Ascending aorta (tissue), 2 donors: ENCODE data around the gene PLCE1. TPM values are rescaled to one million over a fixed set of nuclear protein-coding genes. Genes with fewer than 3 reads are reported as not detected.
A peak's percentile ranks its signal among the peaks of the same experiment; 100 is the strongest.

Source experiments
- DNase-seq, 2 donors: peaks; one replicate each; pipeline ENCODE4 v3.0.0-alpha.2; 2019; ENCODE audit warnings: low spot score in 2 of 2
- H3K27ac ChIP-seq, 2 donors: fragments of 200-600 bp; sonication (generic); one replicate each; pipeline ENCODE4 v1.5.1; 2016 to 2017; ENCODE audit warnings: mild to moderate bottlenecking in 1 of 2
- H3K27me3 ChIP-seq: fragments of 200-600 bp; sonication (generic); one replicate; pipeline ENCODE4 v1.5.1; 2017
- H3K36me3 ChIP-seq, 2 donors: fragments of 200-600 bp; sonication (generic); one replicate each; pipeline ENCODE4 v1.5.1; 2016
- H3K4me1 ChIP-seq, 2 donors: fragments of 200-600 bp; sonication (generic); one replicate each; pipeline ENCODE4 v1.5.1; 2016 to 2017; ENCODE audit warnings: mild to moderate bottlenecking in 1 of 2
- H3K4me3 ChIP-seq, 2 donors: fragments of 200-600 bp; sonication (generic); one replicate each; pipeline ENCODE4 v1.5.1; 2016 to 2017; ENCODE audit warnings: mild to moderate bottlenecking in 1 of 2
- H3K9me3 ChIP-seq, 2 donors: fragments of 200-600 bp; sonication (generic); one replicate each; pipeline ENCODE4 v1.5.1; 2016
- CTCF ChIP-seq, 3 experiments: fragments of 200-600 bp in 2 of 3; fragments of 450-650 bp in 1 of 3; sonication (generic) in 2 of 3; IDR thresholded peaks; one replicate each; pipeline ENCODE4 v1.5.1; 2016 to 2019; ENCODE audit warnings: antibody characterized with exemption in 3 of 3, mild to moderate bottlenecking in 1 of 3, moderate library complexity in 1 of 3
- intact Hi-C: fragments of 100-400 bp; cut with DNase I; formaldehyde crosslinking; loops from one replicate; pipeline ENCODE4 v1.15.1; 2023
- total RNA-seq: library from RNA; depleted of rRNA; stranded (reverse); fragments of >200 nt; gene quantifications from one replicate; pipeline ENCODE4 v1.1.0, GENCODE V29; 2016

Gene PLCE1
- total RNA-seq: 3.8 TPM

GRCh38 chr10:93993782-93994437 lies at the start of gene PLCE1:
Gene PLCE1, plus strand, starts transcription at chr10:93993931. Its CDS starts 37,116 bp downstream, at chr10:94031047.
- Histone ChIP-seq H3K27me3 (no peaks in the 10 kb centered on the region), H3K36me3 (no peaks in the 10 kb centered on the region), H3K4me3 (peak within 1 kb of the TSS; percentile 56 to 78), H3K4me1 (peaks cover 0 to 20% of the 10 kb centered on the region in 2 donors), H3K27ac (peak within 1 kb of the TSS; percentile 62 to 76), H3K9me3 (no peaks in the 10 kb centered on the region)
- peak in 1 of 2 donors; percentile 78 for DNase-seq
- TF ChIP-seq CTCF (IDR thresholded peaks at IDR 0.05): no peak
- intact Hi-C loops: loop anchor here (1.0 to 10.0 kb wide), 5 partner anchors 151 to 408 kb away; partner anchors contain the start of genes FRA10AC1 and TBC1D12

GRCh38 chr10:93945819-93946218 lies 47.9 kb upstream of the PLCE1 start:
- DNase-seq: no peak
- H3K36me3 ChIP-seq: no peaks in the 10 kb centered on the region
- no peaks in the 10 kb centered on the region for H3K27me3 ChIP-seq
- no peak overlapping the region for H3K27ac ChIP-seq
- H3K4me3 ChIP-seq: no peak overlapping the region
- H3K4me1 ChIP-seq: peaks cover 0 to 4% of the 10 kb centered on the region in 2 donors
- intact Hi-C loops: no loop called here
- no peaks in the 10 kb centered on the region for H3K9me3 ChIP-seq
- TF ChIP-seq CTCF (IDR thresholded peaks at IDR 0.05): no peak

GRCh38 chr10:93947055-93947454 lies 46.7 kb upstream of the PLCE1 start:
- no peaks in the 10 kb centered on the region for H3K9me3 ChIP-seq
- H3K36me3 ChIP-seq: no peaks in the 10 kb centered on the region
- H3K27me3 ChIP-seq: no peaks in the 10 kb centered on the region
- peaks cover 0 to 4% of the 10 kb centered on the region in 2 donors for H3K4me1 ChIP-seq
- H3K27ac ChIP-seq: no peak overlapping the region
- no peak overlapping the region for H3K4me3 ChIP-seq
- intact Hi-C loops: no loop called here
- TF ChIP-seq CTCF (IDR thresholded peaks at IDR 0.05): no peak
- DNase-seq: no peak

- no peak for DNase-seq
- H3K4me3 ChIP-seq: no peak overlapping the region
- peaks cover 0 to 4% of the 10 kb centered on the region in 2 donors for H3K4me1 ChIP-seq
- intact Hi-C loops: no loop called here
- H3K36me3 ChIP-seq: no peaks in the 10 kb centered on the region
- TF ChIP-seq CTCF (IDR thresholded peaks at IDR 0.05): no peak
- H3K27ac ChIP-seq: no peak overlapping the region
- no peaks in the 10 kb centered on the region for H3K27me3 ChIP-seq
- no peaks in the 10 kb centered on the region for H3K9me3 ChIP-seq
Observed at GRCh38 chr10:93947524-93947923, 46.2 kb upstream of the PLCE1 start.

GRCh38 chr10:93951905-93952304 lies 41.8 kb upstream of the PLCE1 start:
- Histone ChIP-seq H3K4me1 (no peaks in the 10 kb centered on the region), H3K36me3 (no peaks in the 10 kb centered on the region), H3K4me3 (no peak overlapping the region), H3K9me3 (no peaks in the 10 kb centered on the region), H3K27me3 (no peaks in the 10 kb centered on the region), H3K27ac (no peak overlapping the region)
- DNase-seq: no peak
- TF ChIP-seq CTCF (IDR thresholded peaks at IDR 0.05): no peak
- intact Hi-C loops: no loop called here
